GM23338 (cell line): ENCODE measurements around the gene THSD4.

Source experiments
- CREB1 ChIP-seq: fragments of 250-450 bp; sonication (Bioruptor Pico); IDR thresholded peaks from 2 replicates; pipeline ENCODE4 v1.5.0; 2020; ENCODE audit warnings: low read depth, mild to moderate bottlenecking, moderate library complexity
- EZH2 ChIP-seq: fragments of 200-600 bp; sonication (generic); IDR thresholded peaks from one replicate; pipeline ENCODE4 v1.8.0; 2017; ENCODE audit warnings: antibody characterized with exemption, mild to moderate bottlenecking, low read depth; ENCODE audit not compliant: unreplicated experiment
- EZH2phosphoT487 ChIP-seq: fragments of 200-600 bp; sonication (generic); IDR thresholded peaks from one replicate; pipeline ENCODE4 v1.8.1; 2018; ENCODE audit warnings: antibody characterized with exemption; ENCODE audit not compliant: unreplicated experiment
- POLR2AphosphoS5 ChIP-seq: IDR thresholded peaks from 2 replicates; pipeline ENCODE4 v1.6.1; 2016; ENCODE audit warnings: antibody characterized with exemption, low read depth
- STAT1 ChIP-seq: IDR thresholded peaks from one replicate; pipeline ENCODE4 v1.6.1; 2016; ENCODE audit warnings: antibody characterized with exemption; ENCODE audit not compliant: unreplicated experiment
- ZNF114 ChIP-seq: fragments of 250-450 bp; sonication (Bioruptor Pico); IDR thresholded peaks from 2 replicates; pipeline ENCODE4 v1.5.0; 2020; ENCODE audit warnings: mild to moderate bottlenecking, moderate library complexity
- TF ChIP-seq, protein P1 (sequence below), 2 experiments: fragments of 200-600 bp in 1 of 2; sonication (generic) in 1 of 2; conservative IDR thresholded peaks; 2 replicates each; pipeline versions ENCODE4 v1.5.1 to v1.6.1; 2016 to 2017; ENCODE audit warnings: antibody characterized with exemption in 2 of 2, low read depth in 2 of 2, mild to moderate bottlenecking in 2 of 2, moderate library complexity in 1 of 2
- TF ChIP-seq, protein P2 (sequence below): IDR thresholded peaks from one replicate; pipeline ENCODE4 v1.6.1; 2018; ENCODE audit warnings: antibody characterized with exemption; ENCODE audit not compliant: unreplicated experiment
- TF ChIP-seq, protein P3 (sequence below): IDR thresholded peaks from 2 replicates; pipeline ENCODE4 v1.6.1; 2016; ENCODE audit warnings: antibody characterized with exemption

DNA sequence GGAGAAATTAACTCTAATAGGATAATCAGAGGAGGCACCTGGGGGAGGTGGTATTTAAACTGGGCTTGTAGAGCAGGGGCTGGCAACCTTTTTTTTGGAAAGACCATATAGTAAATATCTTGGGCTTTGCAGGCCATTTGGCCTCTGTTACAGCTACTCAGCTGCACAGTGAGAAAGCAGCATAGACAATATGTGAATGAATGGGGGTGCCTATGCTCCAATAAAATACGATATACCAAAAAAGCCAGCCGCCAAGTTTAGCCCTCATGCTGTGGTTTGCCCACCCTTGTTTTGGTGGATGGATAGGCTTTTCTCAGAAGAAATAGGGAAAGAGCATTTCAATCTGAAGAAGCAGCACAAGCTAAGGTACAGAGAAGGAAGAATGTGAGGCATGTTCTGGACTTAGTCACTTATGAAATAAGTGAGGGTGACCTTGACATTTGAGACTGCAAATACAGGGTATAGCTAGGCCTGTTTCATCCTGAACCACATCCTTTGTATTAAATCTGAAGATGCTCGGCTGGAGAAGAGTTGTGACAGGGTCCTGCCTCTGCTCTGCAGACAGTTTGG lies 564.0 kb downstream of the THSD4 start:
- TF ChIP-seq, protein P1, sequence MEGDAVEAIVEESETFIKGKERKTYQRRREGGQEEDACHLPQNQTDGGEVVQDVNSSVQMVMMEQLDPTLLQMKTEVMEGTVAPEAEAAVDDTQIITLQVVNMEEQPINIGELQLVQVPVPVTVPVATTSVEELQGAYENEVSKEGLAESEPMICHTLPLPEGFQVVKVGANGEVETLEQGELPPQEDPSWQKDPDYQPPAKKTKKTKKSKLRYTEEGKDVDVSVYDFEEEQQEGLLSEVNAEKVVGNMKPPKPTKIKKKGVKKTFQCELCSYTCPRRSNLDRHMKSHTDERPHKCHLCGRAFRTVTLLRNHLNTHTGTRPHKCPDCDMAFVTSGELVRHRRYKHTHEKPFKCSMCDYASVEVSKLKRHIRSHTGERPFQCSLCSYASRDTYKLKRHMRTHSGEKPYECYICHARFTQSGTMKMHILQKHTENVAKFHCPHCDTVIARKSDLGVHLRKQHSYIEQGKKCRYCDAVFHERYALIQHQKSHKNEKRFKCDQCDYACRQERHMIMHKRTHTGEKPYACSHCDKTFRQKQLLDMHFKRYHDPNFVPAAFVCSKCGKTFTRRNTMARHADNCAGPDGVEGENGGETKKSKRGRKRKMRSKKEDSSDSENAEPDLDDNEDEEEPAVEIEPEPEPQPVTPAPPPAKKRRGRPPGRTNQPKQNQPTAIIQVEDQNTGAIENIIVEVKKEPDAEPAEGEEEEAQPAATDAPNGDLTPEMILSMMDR (conservative IDR thresholded peaks at IDR 0.05; ENCODE audit: low read depth in 2 of 2), result no peak
- TF ChIP-seq EZH2 (no peak), CREB1 (CRISPR knock-in tag) (no peak), POLR2AphosphoS5 (no peak), EZH2phosphoT487 (no peak), ZNF114 (CRISPR knock-in tag) (no peak), STAT1 (no peak)
- TF ChIP-seq, protein P2, sequence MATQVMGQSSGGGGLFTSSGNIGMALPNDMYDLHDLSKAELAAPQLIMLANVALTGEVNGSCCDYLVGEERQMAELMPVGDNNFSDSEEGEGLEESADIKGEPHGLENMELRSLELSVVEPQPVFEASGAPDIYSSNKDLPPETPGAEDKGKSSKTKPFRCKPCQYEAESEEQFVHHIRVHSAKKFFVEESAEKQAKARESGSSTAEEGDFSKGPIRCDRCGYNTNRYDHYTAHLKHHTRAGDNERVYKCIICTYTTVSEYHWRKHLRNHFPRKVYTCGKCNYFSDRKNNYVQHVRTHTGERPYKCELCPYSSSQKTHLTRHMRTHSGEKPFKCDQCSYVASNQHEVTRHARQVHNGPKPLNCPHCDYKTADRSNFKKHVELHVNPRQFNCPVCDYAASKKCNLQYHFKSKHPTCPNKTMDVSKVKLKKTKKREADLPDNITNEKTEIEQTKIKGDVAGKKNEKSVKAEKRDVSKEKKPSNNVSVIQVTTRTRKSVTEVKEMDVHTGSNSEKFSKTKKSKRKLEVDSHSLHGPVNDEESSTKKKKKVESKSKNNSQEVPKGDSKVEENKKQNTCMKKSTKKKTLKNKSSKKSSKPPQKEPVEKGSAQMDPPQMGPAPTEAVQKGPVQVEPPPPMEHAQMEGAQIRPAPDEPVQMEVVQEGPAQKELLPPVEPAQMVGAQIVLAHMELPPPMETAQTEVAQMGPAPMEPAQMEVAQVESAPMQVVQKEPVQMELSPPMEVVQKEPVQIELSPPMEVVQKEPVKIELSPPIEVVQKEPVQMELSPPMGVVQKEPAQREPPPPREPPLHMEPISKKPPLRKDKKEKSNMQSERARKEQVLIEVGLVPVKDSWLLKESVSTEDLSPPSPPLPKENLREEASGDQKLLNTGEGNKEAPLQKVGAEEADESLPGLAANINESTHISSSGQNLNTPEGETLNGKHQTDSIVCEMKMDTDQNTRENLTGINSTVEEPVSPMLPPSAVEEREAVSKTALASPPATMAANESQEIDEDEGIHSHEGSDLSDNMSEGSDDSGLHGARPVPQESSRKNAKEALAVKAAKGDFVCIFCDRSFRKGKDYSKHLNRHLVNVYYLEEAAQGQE, result no peak
- TF ChIP-seq, protein P3, sequence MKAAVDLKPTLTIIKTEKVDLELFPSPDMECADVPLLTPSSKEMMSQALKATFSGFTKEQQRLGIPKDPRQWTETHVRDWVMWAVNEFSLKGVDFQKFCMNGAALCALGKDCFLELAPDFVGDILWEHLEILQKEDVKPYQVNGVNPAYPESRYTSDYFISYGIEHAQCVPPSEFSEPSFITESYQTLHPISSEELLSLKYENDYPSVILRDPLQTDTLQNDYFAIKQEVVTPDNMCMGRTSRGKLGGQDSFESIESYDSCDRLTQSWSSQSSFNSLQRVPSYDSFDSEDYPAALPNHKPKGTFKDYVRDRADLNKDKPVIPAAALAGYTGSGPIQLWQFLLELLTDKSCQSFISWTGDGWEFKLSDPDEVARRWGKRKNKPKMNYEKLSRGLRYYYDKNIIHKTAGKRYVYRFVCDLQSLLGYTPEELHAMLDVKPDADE, result no peak
